ENCODE data around the gene PRKAA1. TPM values are rescaled to one million over a fixed set of nuclear protein-coding genes. Genes with fewer than 3 reads are reported as not detected.
A peak's percentile ranks its signal among the peaks of the same experiment; 100 is the strongest.

The PRKAA1 gene
- total RNA-seq, 1 experiment from 2014 or later: 178 TPM

DNA sequence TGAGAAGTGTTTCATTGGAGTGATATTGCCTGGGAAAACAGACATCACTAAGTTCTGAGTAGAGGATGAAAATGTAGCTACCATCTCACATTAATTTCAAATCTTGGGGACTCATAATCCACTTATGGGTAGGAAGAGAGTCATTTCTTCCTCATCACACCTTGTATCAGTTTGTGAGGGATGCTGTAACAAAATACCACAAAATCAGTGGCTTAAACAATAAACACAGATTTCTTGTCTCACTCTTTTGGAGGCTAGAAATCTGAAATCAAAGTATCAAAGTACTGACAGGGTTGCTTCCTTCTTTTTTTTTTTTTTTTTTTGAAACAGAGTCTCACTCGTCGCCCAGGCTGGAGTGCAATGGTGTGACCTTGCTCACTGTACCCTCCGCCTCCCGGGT lies 46.4 kb upstream of the PRKAA1 start:
- intact Hi-C loops (cut with micrococcal nuclease; ENCODE audit: unreplicated experiment): no loop called here

DNA sequence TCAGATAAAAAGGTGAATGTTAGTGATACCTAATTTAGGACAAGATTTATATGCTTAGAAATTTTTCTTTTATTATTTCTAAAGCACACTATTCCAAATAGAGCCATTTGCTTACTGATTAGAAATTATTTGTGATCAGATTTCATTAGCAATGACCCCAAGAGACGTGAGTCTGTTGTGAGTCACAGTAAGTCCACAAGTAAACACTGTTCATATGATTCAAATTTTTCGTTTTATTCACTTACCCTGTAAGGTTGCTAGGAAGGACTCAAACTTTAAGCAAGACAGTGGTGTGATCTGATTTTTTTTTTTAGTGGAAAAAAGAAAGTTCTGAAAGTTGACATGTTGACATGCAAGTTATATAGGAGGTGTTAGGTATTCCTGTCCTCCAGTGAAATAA lies 44.2 kb upstream of the PRKAA1 start:
- Histone ChIP-seq H3K4me1 (replicated peaks; ENCODE audit: insufficient read depth) (peaks cover 32% of the 10 kb centered on the region), H3K79me2 (ENCODE audit: low read depth) (no peaks in the 10 kb centered on the region), H3K9me2 (ENCODE audit: insufficient read depth) (no peaks in the 10 kb centered on the region), H3K36me3 (ENCODE audit: low read depth) (no peaks in the 10 kb centered on the region), H3K4me3 (peak overlapping the region; percentile 60), H3K27ac (peak overlapping the region; percentile 84), H3K27me3 (ENCODE audit: insufficient read depth, low read depth) (no peaks in the 10 kb centered on the region), H3F3A (ENCODE audit: insufficient read depth, low read depth) (peaks cover 22% of the 10 kb centered on the region), H2AFZ (peak overlapping the region; percentile 85; the same call in 1 of the 2 replicates), H3K4me2 (peak overlapping the region; percentile 85), H4K20me1 (ENCODE audit: insufficient read depth) (no peaks in the 10 kb centered on the region), H3K9me3 (ENCODE audit: insufficient read depth, low read depth) (no peaks in the 10 kb centered on the region)
- CTCF ChIA-PET: no interaction called here
- TF ChIP-seq EZH2 (IDR thresholded peaks at IDR 0.05; ENCODE audit: low read depth): no peak
- TF ChIP-seq, protein P1, sequence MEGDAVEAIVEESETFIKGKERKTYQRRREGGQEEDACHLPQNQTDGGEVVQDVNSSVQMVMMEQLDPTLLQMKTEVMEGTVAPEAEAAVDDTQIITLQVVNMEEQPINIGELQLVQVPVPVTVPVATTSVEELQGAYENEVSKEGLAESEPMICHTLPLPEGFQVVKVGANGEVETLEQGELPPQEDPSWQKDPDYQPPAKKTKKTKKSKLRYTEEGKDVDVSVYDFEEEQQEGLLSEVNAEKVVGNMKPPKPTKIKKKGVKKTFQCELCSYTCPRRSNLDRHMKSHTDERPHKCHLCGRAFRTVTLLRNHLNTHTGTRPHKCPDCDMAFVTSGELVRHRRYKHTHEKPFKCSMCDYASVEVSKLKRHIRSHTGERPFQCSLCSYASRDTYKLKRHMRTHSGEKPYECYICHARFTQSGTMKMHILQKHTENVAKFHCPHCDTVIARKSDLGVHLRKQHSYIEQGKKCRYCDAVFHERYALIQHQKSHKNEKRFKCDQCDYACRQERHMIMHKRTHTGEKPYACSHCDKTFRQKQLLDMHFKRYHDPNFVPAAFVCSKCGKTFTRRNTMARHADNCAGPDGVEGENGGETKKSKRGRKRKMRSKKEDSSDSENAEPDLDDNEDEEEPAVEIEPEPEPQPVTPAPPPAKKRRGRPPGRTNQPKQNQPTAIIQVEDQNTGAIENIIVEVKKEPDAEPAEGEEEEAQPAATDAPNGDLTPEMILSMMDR (conservative IDR thresholded peaks at IDR 0.05): no peak
- no TSS peak for BruUV-seq (replicated peaks)
- intact Hi-C loops (cut with micrococcal nuclease; ENCODE audit: unreplicated experiment): loop anchor here (2.0 kb wide), 1 partner anchor 28 kb away; no protein-coding TSS in a partner anchor
- peak in 1 of 2 experiments; percentile 83 for DNase-seq
- POLR2A ChIA-PET (ENCODE audit: unreplicated experiment): interaction anchor here (0.6 to 0.7 kb wide), 5 partner anchors 20 to 1730 kb away, joined by 3 to 7 read pairs (median 5); no protein-coding TSS in a partner anchor

More for the DNA sequence above, 46.4 kb upstream of the PRKAA1 start:
- Histone ChIP-seq H3K9me2 (ENCODE audit: insufficient read depth) (no peaks in the 10 kb centered on the region), H3K27ac (no peak overlapping the region), H3K4me2 (no peak overlapping the region), H4K20me1 (ENCODE audit: insufficient read depth) (no peaks in the 10 kb centered on the region), H3K79me2 (ENCODE audit: low read depth) (no peaks in the 10 kb centered on the region), H3K27me3 (ENCODE audit: insufficient read depth, low read depth) (no peaks in the 10 kb centered on the region), H3K4me3 (no peak overlapping the region), H3K36me3 (ENCODE audit: low read depth) (no peaks in the 10 kb centered on the region), H3F3A (ENCODE audit: insufficient read depth, low read depth) (peaks cover 22% of the 10 kb centered on the region), H3K9me3 (ENCODE audit: insufficient read depth, low read depth) (no peaks in the 10 kb centered on the region), H3K4me1 (replicated peaks; ENCODE audit: insufficient read depth) (peaks cover 32% of the 10 kb centered on the region), H2AFZ (no peak overlapping the region)
- no TSS peak for BruUV-seq (replicated peaks)
- TF ChIP-seq, protein P1 (conservative IDR thresholded peaks at IDR 0.05): no peak
- no peak for TF ChIP-seq EZH2 (IDR thresholded peaks at IDR 0.05; ENCODE audit: low read depth)
- DNase-seq: no peak
- CTCF ChIA-PET: no interaction called here
- POLR2A ChIA-PET (ENCODE audit: unreplicated experiment): interaction anchor here (0.8 kb wide), 1 partner anchor 585 kb away, joined by 34 read pairs; no protein-coding TSS in a partner anchor

DNA sequence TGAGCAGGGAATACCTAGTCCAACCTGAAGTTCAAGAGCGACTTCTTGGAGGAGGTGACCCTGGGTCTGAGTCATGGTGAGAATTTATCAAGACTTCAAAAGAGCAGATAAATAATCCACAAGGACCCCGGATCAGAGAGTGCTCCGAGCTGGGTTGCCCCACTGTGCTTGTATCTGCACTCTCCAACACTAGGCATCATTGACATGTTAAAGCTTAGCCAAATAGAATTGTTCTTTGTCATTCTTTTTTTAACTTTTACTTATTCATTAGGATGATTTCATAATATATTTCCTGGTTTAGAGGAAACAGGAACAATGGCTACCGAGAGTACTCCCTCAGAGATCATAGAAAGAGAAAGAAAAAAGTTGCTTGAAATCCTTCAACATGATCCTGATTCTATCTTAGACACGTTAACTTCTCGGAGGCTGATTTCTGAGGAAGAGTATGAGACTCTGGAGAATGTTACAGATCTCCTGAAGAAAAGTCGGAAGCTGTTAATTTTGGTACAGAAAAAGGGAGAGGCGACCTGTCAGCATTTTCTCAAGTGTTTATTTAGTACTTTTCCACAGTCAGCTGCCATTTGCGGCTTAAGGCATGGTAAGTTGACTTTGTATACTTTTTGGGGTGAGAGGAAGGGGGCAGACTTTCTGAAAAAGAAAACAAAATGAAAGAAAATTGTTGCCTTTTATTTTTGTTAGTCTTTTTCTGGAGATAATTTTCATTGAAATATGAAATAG lies 43.1 kb upstream of the PRKAA1 start, which contains the start of gene CARD6:
Gene CARD6, plus strand, starts transcription at position 300 of the 738 bp plus-strand sequence. Its CDS starts 16 bp downstream, at position 316.
- peak within 1 kb of the TSS; percentile 85 for H2AFZ ChIP-seq
- CTCF ChIA-PET: interaction anchor here (1.0 kb wide), 1 partner anchor 63 kb away, joined by 3 read pairs; no protein-coding TSS in a partner anchor
- no peaks in the 10 kb centered on the region for H4K20me1 ChIP-seq (ENCODE audit: insufficient read depth)
- H3K9me3 ChIP-seq (ENCODE audit: insufficient read depth, low read depth): no peaks in the 10 kb centered on the region
- POLR2A ChIA-PET (ENCODE audit: unreplicated experiment): interaction anchor here (0.5 to 0.6 kb wide), 2 partner anchors 87 to 667 kb away, joined by 3 to 12 read pairs; no protein-coding TSS in a partner anchor
- no peaks in the 10 kb centered on the region for H3K9me2 ChIP-seq (ENCODE audit: insufficient read depth)
- no peaks in the 10 kb centered on the region for H3K27me3 ChIP-seq (ENCODE audit: insufficient read depth, low read depth)
- H3K79me2 ChIP-seq (ENCODE audit: low read depth): peaks cover 6% of the 10 kb centered on the region; the same call in 1 of the 2 replicates
- no peak for TF ChIP-seq EZH2 (IDR thresholded peaks at IDR 0.05; ENCODE audit: low read depth)
- TF ChIP-seq, protein P1 (conservative IDR thresholded peaks at IDR 0.05): 0 out of 2 replicates have a peak, but pooled peaks have one; percentile 26
- H3K36me3 ChIP-seq (ENCODE audit: low read depth): no peaks in the 10 kb centered on the region
- BruUV-seq (replicated peaks): TSS peak; percentile 53
- H3K4me1 ChIP-seq (replicated peaks; ENCODE audit: insufficient read depth): peaks cover 41% of the 10 kb centered on the region
- DNase-seq: peak; percentile 33 to 79
- intact Hi-C loops (cut with micrococcal nuclease; ENCODE audit: unreplicated experiment): no loop called here
- peaks cover 27% of the 10 kb centered on the region for H3F3A ChIP-seq (ENCODE audit: insufficient read depth, low read depth)
- H3K4me2 ChIP-seq: peak within 1 kb of the TSS; percentile 85
- peak within 1 kb of the TSS; percentile 60 for H3K4me3 ChIP-seq
- H3K27ac ChIP-seq: peak within 1 kb of the TSS; percentile 84

Data from PC-9 (cell line).